HepG2 (cell line): Measurements from ENCODE around the gene GRAMD4.

Source experiments
- EP300 ChIP-seq, 3 experiments: sonication (generic) in 1 of 3; formaldehyde crosslinking in 1 of 3; IDR thresholded peaks; 2 replicates each; pipeline versions ENCODE4 v1.5.1 to v1.6.1; 2011 to 2020; ENCODE audit warnings: low read depth in 2 of 3, low read length in 2 of 3, borderline replicate concordance in 1 of 3, improper control_type of control experiment in 1 of 3, mild to moderate bottlenecking in 1 of 3, missing genetic modification reagents in 1 of 3, moderate library complexity in 1 of 3
- TF ChIP-seq, protein P1 (sequence below): sonication (generic); formaldehyde crosslinking; IDR thresholded peaks from 2 replicates; pipeline ENCODE4 v1.5.0; 2020; ENCODE audit warnings: missing genetic modification reagents

DNA sequence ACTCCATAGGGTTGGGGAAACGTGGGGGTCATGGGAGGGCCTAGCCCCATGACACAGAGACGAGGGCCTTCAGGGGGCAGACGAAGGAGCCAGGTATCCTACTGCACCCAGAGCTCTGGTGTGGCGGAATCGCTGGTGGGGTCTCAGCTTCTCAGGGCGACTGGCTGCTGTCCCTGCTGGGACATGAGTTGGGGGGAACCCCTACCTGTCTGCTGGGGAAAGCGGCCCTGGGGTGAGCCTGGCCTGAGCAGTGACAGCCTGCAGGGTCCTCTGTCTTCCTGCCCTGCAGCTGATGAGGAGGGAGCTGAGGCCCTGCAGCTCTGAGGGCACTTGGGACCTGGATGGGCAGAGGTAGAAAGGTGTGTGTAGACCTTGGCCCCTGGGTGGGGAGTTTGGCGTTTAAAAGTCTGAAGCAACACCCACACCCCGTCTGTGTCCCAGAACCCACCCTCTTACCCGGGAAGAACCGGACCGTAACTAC, 33.6 kb upstream of the GRAMD4 start:
- TF ChIP-seq EP300 (IDR thresholded peaks at IDR 0.05; ENCODE audit: low read depth in 2 of 2, low read length in 2 of 2) (no peak), EP300 (CRISPR knock-in tag; IDR thresholded peaks at IDR 0.05; ENCODE audit: borderline replicate concordance) (no peak)
- TF ChIP-seq, protein P1, sequence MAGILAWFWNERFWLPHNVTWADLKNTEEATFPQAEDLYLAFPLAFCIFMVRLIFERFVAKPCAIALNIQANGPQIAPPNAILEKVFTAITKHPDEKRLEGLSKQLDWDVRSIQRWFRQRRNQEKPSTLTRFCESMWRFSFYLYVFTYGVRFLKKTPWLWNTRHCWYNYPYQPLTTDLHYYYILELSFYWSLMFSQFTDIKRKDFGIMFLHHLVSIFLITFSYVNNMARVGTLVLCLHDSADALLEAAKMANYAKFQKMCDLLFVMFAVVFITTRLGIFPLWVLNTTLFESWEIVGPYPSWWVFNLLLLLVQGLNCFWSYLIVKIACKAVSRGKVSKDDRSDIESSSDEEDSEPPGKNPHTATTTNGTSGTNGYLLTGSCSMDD (CRISPR knock-in tag): no peak
